PC-3 (cell line): Measurements from ENCODE around the gene TFAP2B. TPM values are rescaled to one million over a fixed set of nuclear protein-coding genes. Genes with fewer than 3 reads are reported as not detected.

Source experiments
- ATAC-seq: fragments of 200-7000 bp; cut with Tn5 transposase; 2 replicates; pipeline ENCODE4 v1.9.1; 2020; ENCODE audit warnings: mild to moderate bottlenecking, moderate library complexity
- BruUV-seq: library from RNA; stranded (reverse); fragments of 400-500 nt; replicated peaks from 2 replicates; lab custom pipeline; 2021; lab: Mats Ljungman, UMichigan
- CTCF ChIA-PET: fragments of 300-600 bp; sonication (Branson Sonifier 250); formaldehyde crosslinking; loops from one replicate; lab custom pipeline; 2022; ENCODE audit warnings: antibody characterized with exemption; lab: Charles Lee
- POLR2A ChIA-PET: fragments of 300-600 bp; sonication (Branson Sonifier 250); formaldehyde crosslinking; loops from one replicate; lab custom pipeline; 2022; ENCODE audit warnings: antibody characterized with exemption; ENCODE audit not compliant: unreplicated experiment; lab: Charles Lee
- DNase-seq: peaks from one replicate; pipeline ENCODE4 v3.0.0-alpha.2; 2015
- H2AFZ ChIP-seq: fragments of 300-600 bp; sonication (generic); 2 replicates; pipeline ENCODE4 v1.6.0; 2016; ENCODE audit warnings: antibody characterized with exemption, low read length
- H3F3A ChIP-seq: fragments of 300-600 bp; sonication (generic); one replicate; pipeline ENCODE4 v1.6.0; 2017; ENCODE audit warnings: antibody characterized with exemption, low read length, control low read depth, mild to moderate bottlenecking; ENCODE audit not compliant: unreplicated experiment
- H3K27ac ChIP-seq: fragments of 300-600 bp; sonication (generic); 2 replicates; pipeline ENCODE4 v1.5.1; 2016; ENCODE audit warnings: mild to moderate bottlenecking, low read length
- H3K27me3 ChIP-seq: fragments of 300-600 bp; sonication (generic); 2 replicates; pipeline ENCODE4 v1.6.1; 2016; ENCODE audit warnings: low read length, mixed read lengths
- H3K36me3 ChIP-seq: fragments of 300-600 bp; sonication (generic); 2 replicates; pipeline ENCODE4 v1.6.1; 2016; ENCODE audit warnings: low read depth, mixed run types, low read length, mixed read lengths
- H3K4me1 ChIP-seq: fragments of 300-600 bp; sonication (generic); 2 replicates; pipeline ENCODE4 v1.5.1; 2016; ENCODE audit warnings: low read length; ENCODE audit not compliant: insufficient read depth
- H3K4me2 ChIP-seq: fragments of 300-600 bp; sonication (generic); 2 replicates; pipeline ENCODE4 v1.6.0; 2016; ENCODE audit warnings: low read length
- H3K4me3 ChIP-seq: fragments of 300-600 bp; sonication (generic); 2 replicates; pipeline ENCODE4 v1.5.1; 2016; ENCODE audit warnings: mild to moderate bottlenecking, low read length, mixed read lengths
- H3K79me2 ChIP-seq: fragments of 300-600 bp; sonication (generic); 2 replicates; pipeline ENCODE4 v1.6.1; 2017; ENCODE audit warnings: low read length, mixed read lengths
- H3K9ac ChIP-seq: fragments of 300-600 bp; sonication (generic); 2 replicates; pipeline ENCODE4 v1.6.0; 2016; ENCODE audit warnings: mild to moderate bottlenecking, low read length
- H3K9me2 ChIP-seq: fragments of 300-600 bp; sonication (generic); replicated peaks from 2 replicates; pipeline ENCODE4 v1.6.1; 2016; ENCODE audit warnings: mixed run types, low read length, mixed read lengths
- H3K9me3 ChIP-seq: fragments of 300-600 bp; sonication (generic); 2 replicates; pipeline ENCODE4 v1.6.1; 2016; ENCODE audit warnings: low read length, mixed read lengths
- H4K20me1 ChIP-seq: fragments of 300-600 bp; sonication (generic); 2 replicates; pipeline ENCODE4 v1.6.1; 2016; ENCODE audit warnings: low read length, mixed read lengths
- CTCF ChIP-seq: fragments of 300-600 bp; sonication (generic); conservative IDR thresholded peaks from 2 replicates; pipeline ENCODE4 v1.5.1; 2017; ENCODE audit warnings: antibody characterized with exemption, low read depth, mild to moderate bottlenecking, low read length
- EZH2 ChIP-seq: fragments of 300-600 bp; sonication (generic); IDR thresholded peaks from one replicate; pipeline ENCODE4 v1.6.1; 2017; ENCODE audit warnings: antibody characterized with exemption, mild to moderate bottlenecking, low read length; ENCODE audit not compliant: unreplicated experiment
- EZH2phosphoT487 ChIP-seq: fragments of 300-600 bp; sonication (generic); IDR thresholded peaks from 2 replicates; pipeline ENCODE4 v1.6.1; 2018; ENCODE audit warnings: mild to moderate bottlenecking, antibody characterized with exemption, low read length, borderline replicate concordance
- intact Hi-C: fragments of 100-400 bp; cut with micrococcal nuclease; formaldehyde crosslinking; loops from 2 replicates; pipeline ENCODE4 v1.9.0; 2023
- total RNA-seq: library from RNA; depleted of rRNA; stranded (reverse); fragments of >200 nt; gene quantifications from 2 replicates; pipeline ENCODE4 v1.2.3, GENCODE V29; 2014

Gene TFAP2B
- total RNA-seq, 1 experiment from 2014 or later = not detected

- Histone ChIP-seq H3K79me2 (no peaks in the 10 kb centered on the region), H4K20me1 (no peaks in the 10 kb centered on the region), H3K4me1 (peaks cover 18% of the 10 kb centered on the region; the same call in 1 of the 2 replicates), H3K36me3 (no peaks in the 10 kb centered on the region), H3K9me3 (no peaks in the 10 kb centered on the region), H3K27me3 (peaks cover 40% of the 10 kb centered on the region), H3F3A (no peaks in the 10 kb centered on the region), H3K27ac (no peak overlapping the region), H3K9ac (no peak overlapping the region), H2AFZ (no peak overlapping the region), H3K4me3 (no peak overlapping the region), H3K9me2 (no peaks in the 10 kb centered on the region), H3K4me2 (no peak overlapping the region)
- ChIA-PET POLR2A (no interaction called here), CTCF (no interaction called here)
- BruUV-seq = no TSS peak
- DNase-seq = no peak
- ATAC-seq = no peak
- intact Hi-C loops = no loop called here
- no peak for TF ChIP-seq EZH2
- no peak for TF ChIP-seq EZH2phosphoT487
- TF ChIP-seq CTCF = no peak
These were observed 6.8 kb downstream of the TFAP2B start for GRCh38 chr6:50825375-50826036.

- H3K79me2 ChIP-seq = no peaks in the 10 kb centered on the region
- intact Hi-C loops = no loop called here
- no peak for DNase-seq
- H3K27me3 ChIP-seq = peaks cover 39% of the 10 kb centered on the region
- CTCF ChIA-PET = no interaction called here
- H2AFZ ChIP-seq = peak overlapping the region; percentile 63; the same call in 1 of the 2 replicates
- H3K27ac ChIP-seq = no peak overlapping the region
- no peak for TF ChIP-seq CTCF
- no peak for TF ChIP-seq EZH2
- TF ChIP-seq EZH2phosphoT487 = no peak
- no peak overlapping the region for H3K9ac ChIP-seq
- no peaks in the 10 kb centered on the region for H3K9me3 ChIP-seq
- no peak overlapping the region for H3K4me3 ChIP-seq
- H3K4me1 ChIP-seq = peaks cover 11% of the 10 kb centered on the region; the same call in 1 of the 2 replicates
- no peaks in the 10 kb centered on the region for H3F3A ChIP-seq
- BruUV-seq = no TSS peak
- no peaks in the 10 kb centered on the region for H3K9me2 ChIP-seq
- H3K4me2 ChIP-seq = no peak overlapping the region
- POLR2A ChIA-PET = no interaction called here
- no peak for ATAC-seq
- no peaks in the 10 kb centered on the region for H3K36me3 ChIP-seq
- no peaks in the 10 kb centered on the region for H4K20me1 ChIP-seq
These were observed 7.5 kb downstream of the TFAP2B start for GRCh38 chr6:50826037-50826761.

- peak overlapping the region; percentile 10; the same call in 1 of the 2 replicates for H3K4me2 ChIP-seq
- BruUV-seq = no TSS peak
- CTCF ChIA-PET = no interaction called here
- H3F3A ChIP-seq = no peaks in the 10 kb centered on the region
- peaks cover 34% of the 10 kb centered on the region for H3K27me3 ChIP-seq
- peak overlapping the region; percentile 63 for H2AFZ ChIP-seq
- no peaks in the 10 kb centered on the region for H4K20me1 ChIP-seq
- no peak for DNase-seq
- peaks cover 6% of the 10 kb centered on the region; the same call in 1 of the 2 replicates for H3K4me1 ChIP-seq
- H3K79me2 ChIP-seq = no peaks in the 10 kb centered on the region
- H3K9ac ChIP-seq = no peak overlapping the region
- no peaks in the 10 kb centered on the region for H3K9me2 ChIP-seq
- ATAC-seq = no peak
- TF ChIP-seq CTCF (no peak), EZH2 (no peak), EZH2phosphoT487 (no peak)
- H3K4me3 ChIP-seq = no peak overlapping the region
- H3K27ac ChIP-seq = no peak overlapping the region
- POLR2A ChIA-PET = no interaction called here
- intact Hi-C loops = no loop called here
- no peaks in the 10 kb centered on the region for H3K36me3 ChIP-seq
- no peaks in the 10 kb centered on the region for H3K9me3 ChIP-seq
These were observed 8.1 kb downstream of the TFAP2B start for GRCh38 chr6:50826803-50827202.
